HG02938 (cell line): ENCODE data around the gene MRPL11.

ENCODE experiments used
- ATAC-seq: cut with Tn5 transposase; IDR thresholded peaks from one replicate; pipeline ENCODE4 v1.9.1; 2021; ENCODE audit warnings: mild to moderate bottlenecking, moderate library complexity; ENCODE audit not compliant: unreplicated experiment

Gene MRPL11

GRCh38 chr11:66407651-66408050 lies 31.0 kb downstream of the MRPL11 start:
- ATAC-seq = no peak

DNA sequence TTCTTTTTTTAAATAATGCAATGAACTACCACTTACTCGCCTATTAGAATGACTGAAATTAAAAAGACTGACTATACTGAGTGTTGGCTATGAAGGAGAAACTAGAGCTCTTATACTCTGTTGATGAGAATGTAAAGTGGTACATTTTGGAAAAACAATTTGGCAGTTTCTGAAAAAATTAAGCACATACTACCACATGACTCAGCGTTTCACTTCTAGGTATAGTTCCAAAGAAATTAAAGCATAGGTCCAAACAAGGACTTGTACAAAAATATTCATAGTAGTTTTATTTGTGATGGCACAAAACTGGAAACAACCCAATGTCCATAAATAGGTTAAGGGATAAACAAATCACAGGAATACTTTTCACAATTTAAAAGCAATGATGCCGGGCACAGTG lies 44.7 kb downstream of the MRPL11 start:
- ATAC-seq = no peak

DNA sequence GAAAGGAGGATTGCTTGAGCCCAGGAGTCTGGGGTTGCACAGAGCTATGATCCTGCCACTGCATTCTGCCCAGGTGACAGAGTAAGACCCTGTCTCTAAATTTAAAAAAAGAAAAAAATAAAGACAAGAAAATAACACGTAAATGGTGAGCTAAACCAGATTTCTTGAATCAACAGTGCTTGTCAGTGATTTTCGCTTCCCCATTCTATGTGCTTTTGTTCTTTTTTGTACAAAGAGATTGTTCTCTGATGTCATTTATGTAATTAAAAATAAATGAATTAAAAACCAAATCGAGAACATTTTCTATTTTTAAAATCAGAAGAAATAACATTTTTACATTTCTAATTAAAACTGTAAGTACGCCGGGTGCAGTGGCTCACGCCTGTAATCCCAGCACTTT lies 47.3 kb downstream of the MRPL11 start:
- ATAC-seq = no peak

DNA sequence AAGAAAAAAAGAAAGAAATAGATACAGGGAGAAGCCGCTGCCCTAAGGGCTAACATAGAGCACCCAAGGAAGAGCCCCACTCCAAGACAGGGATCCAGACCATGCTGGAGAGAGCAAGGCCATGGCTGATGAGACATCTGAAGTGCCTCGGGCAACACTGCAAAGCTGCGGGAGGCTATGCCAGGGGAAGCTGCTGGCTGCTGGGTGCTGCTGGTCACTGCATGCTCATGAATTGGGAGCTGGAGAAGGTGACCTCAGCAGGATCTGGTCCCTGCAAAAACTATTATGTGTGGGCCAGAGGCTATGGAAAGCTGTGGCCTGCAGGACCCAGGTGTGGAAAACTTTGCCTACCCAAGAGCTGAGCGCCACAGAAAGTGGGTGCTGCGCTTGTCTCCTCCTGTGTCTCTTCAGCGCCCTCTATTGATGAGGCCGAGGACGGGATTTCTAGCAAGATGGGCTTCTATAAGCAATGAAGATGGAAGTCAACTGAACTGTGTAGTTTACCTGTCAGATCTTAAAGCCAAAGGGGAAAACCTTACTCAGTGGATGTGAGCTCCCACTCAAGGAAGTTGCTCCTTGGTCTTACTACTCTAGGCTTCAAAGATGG lies 49.8 kb downstream of the MRPL11 start:
- no peak for ATAC-seq

DNA sequence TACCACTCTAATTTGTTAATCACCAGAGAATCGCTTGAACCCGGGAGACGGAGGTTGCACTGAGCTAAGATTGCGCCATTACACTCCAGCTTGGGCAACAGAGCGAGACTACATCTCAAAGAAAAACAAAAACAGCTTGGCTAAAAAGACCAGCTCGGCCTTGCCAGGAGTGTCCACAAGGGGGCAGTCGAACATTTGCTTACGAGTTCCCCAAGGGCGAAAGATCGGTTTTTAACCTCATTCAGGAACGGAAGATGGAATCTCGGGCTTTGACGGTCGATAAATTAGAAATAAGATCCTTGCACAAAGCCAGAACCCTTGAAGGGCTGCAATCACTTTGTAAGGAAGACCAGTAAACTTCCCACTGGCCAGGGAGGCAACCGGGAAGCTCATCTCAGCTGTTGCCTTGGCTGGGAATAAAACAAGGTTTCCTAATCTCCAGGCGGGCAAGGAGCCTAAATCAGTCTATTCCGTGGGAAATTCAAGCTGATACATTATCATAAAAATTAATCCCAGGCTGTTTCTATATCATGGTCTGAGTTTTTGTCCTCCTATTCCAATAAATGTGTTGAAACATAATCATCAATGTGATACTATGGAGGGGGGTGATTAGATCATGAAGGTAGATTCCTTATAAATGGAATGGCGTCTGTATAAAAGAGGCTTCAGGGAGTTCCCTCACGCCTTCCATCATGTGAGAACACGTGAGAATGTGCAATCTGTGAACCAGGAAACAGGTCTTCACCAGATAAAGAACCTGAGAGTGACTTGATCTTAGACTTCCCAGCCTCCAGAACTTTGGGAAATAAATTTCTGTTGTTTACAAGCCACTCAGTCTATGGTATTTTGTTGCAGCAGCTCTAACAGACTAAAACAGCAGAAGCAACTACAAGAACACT lies 52.2 kb downstream of the MRPL11 start:
- ATAC-seq = no peak
